GM18868 (cell line): ENCODE data around the gene LCP2.

Experiments used
- ATAC-seq: cut with Tn5 transposase; IDR thresholded peaks from one replicate; pipeline ENCODE4 v1.9.1; 2021; ENCODE audit warnings: mild to moderate bottlenecking, moderate library complexity; ENCODE audit not compliant: unreplicated experiment

The LCP2 gene

GRCh38 chr5:170276140-170276539, 21.4 kb downstream of the LCP2 start:
- no peak for ATAC-seq

DNA sequence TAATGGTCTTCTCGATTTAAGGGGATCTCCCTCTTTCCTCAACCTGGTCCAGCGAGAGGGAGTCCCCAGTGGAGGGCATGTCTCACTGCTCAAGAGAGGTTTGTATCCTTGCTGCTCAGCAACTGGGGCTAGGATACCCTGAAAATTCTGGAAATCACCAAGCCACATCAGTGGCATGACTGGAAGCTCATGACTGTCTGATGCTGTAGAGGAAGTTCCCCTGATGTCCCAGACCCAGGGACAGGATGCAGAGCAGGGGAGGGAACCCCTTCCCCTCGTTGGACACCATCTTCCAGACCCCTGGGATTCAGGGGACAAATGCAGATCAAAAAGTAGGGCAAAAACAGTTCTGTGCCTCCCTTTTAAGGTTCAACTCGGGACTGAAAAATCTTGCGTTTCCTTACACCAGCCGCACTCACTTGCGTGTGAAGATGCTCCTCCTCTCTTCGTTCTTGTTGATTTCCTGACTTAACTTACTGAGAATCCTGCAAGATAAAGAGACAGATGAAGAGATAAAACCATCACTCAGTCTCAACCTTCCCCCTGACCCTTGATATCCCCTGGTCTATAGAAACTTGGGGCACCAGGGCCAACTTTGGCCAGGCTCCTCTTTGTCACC, 22.1 kb downstream of the LCP2 start:
- ATAC-seq = no peak

GRCh38 chr5:170273968-170274710, 23.4 kb downstream of the LCP2 start:
- no peak for ATAC-seq

DNA sequence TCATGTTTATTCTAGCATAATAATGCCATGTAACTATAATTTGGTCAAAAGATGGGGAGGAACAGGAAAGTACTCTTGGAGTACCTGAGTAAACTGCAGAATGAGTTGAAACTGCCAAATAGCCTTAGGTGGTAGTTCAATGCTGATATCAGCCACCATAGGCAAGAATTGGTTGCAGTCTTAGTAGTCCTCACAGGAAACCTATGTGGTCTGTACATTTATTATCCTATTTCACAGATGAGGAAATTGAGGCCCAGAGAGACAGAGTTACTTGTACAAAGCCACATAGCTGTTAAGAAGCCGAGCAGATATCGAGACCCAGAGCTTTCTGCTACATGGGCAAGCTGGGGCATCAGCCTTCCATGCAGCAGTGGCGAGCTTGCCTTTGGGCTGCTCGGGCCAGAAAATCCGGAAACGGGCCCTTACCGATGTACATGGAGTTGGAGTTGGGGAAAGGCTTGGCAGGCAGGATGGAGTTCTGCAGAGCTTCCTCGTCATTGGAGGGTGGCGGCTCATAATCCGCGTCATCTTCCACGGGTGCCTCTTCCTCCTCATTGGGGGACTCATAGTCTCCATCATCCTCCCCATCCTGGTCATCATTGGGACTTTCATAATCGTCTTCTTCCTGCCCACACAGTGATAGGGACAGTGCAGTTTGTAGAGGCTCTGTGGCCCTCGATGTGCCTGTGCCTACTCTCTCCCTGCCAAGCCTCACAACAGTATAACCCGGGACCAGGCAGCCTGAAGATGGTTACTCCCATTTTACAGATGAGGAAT, 27.1 kb downstream of the LCP2 start:
- no peak for ATAC-seq

- ATAC-seq = no peak
These were observed 28.0 kb downstream of the LCP2 start for GRCh38 chr5:170269579-170269978.

DNA sequence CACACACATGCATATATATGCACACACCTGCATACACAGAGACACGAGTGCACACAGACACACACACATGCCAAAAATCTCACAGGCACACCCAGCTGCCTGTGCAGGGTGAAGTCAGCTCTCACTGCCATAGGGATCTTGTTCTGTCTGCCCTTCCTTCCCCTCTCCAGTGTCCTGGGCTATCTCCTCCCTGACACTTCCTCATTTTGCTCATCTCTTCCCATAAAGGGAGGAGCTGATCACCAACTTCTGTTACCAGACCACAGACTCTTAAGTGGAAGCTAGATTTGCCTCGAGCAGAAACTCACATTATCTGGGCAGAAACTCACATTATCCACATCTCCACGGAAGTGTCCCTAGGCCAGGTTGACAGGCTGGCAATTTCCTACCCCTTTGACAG, 28.7 kb downstream of the LCP2 start:
- no peak for ATAC-seq

GRCh38 chr5:170268153-170268689, 29.4 kb downstream of the LCP2 start:
- ATAC-seq = no peak

DNA sequence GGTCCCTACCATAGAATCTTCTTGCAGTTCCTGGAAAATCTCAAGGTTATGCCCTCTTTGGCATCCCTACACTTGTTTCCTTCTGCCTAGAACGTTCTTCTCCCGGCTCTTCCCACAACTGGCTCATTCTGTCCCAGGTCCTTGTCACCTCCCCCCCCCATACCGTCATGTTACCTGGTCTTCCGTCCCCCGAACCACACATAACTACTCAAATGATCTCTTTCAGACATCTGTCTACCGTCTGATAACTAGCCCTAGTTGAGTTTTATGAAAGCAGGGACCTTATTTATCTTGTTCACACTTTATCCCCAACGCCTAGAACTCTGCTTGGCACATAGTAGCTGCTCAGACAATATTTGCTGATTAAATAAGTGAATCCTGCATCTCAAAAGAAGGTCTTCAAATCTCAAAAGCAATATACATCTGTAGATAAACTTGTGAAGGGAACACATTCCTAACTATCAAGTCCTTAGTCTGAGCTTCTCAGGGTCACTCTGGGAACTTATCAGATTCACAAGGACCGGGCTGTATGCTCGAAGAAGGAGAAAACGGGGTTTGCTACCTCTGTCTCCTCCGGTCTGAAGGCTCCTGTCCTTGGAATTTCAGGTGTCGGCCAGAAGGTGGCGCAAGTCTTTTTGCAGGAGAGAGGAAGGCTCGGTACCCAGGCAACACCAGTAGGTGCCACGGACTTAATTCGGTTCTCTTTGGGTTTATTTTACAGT, 30.0 kb downstream of the LCP2 start:
- ATAC-seq = peak; percentile 95

- ATAC-seq = no peak
These were observed 30.8 kb downstream of the LCP2 start for GRCh38 chr5:170266570-170267381.

DNA sequence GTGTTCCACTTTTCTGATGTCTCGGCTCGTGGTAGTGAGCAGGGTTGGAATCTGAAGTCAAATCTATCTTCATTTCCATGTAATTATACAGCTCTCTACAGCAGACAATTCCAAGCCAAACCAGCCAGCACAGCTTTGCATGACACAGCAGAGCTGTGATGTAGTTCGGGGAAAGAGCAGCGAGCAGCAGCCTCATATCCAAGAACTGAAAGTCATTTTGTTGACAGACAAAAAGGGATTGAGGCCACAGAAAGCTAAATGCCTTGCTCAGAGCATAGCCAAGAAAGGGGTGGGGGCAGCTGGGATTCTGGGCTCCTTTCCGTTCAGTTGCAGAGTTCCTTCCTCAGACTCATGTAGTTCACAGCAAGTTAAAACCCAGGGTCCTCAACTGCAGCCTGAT, 32.1 kb downstream of the LCP2 start:
- no peak for ATAC-seq

DNA sequence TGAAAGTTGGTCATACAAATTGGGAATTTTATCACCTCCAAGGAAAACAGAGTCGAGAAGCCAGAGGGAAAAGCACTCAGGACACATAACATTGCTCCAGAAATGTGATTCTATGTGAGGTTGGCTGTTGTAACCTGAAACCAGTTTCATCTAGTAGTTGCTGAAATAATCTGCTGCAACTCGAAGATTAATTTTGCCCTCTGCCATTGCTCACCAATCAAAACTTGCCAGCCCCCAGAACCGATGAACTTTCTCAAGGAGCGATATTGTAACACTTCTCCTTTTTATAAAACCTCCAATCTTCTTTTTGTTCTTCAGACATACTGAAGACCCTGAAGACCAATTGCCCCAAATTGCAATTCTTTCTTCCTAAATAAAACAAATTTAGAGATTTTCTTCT, 33.7 kb downstream of the LCP2 start:
- no peak for ATAC-seq

DNA sequence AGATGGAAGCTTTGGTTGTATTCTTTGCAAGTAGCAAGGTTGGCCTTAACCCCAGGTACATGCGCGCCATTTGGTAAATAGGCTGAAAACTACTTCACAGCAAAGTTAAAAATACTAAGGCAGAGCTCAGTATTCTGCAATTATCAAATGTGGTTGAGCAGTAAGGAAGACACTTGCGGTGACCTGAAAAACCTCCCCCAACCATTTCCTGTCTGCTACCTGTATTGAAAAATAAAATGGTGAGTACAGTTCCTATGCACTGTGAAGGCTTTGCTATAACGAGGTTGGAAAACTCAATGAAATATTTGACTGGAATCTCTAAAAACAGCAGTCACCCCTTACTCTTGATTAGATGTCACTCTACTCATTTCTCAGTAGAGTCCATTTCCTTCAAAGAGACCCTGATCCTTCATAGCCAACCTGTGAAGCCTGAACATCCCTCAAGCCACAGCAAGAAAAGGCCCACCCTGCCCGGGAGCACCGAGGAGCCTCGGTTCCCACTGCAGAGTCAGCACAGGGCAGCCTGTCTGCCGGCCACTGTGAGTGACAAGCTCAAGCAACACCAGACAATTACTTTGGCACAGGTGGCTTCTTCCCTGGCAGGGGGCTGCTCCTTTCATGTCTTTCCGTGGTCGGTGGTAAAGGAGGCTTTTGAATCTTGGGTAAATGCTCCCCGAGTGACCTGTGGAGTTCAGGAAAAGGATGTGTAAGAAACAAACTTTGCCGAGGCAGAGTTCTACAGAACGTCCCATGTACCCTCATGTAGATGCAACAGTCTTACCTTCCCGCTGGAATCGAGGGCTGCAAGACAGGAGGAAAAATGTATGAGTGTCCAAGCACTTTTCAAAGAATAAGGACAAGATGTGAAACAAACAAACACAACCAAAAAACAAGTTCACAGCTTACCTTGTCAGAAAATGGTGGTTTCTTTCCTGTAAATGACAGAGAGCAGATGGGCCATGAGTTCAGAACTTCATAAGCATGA, 35.2 kb downstream of the LCP2 start:
- ATAC-seq = no peak

GRCh38 chr5:170261528-170262043, 36.0 kb downstream of the LCP2 start:
- no peak for ATAC-seq

GRCh38 chr5:170257370-170257769, 40.2 kb downstream of the LCP2 start:
- no peak for ATAC-seq

GRCh38 chr5:170256571-170256970, 41.0 kb downstream of the LCP2 start:
- no peak for ATAC-seq

- peak; percentile 98 for ATAC-seq
These were observed 43.5 kb downstream of the LCP2 start for GRCh38 chr5:170254056-170254455.

DNA sequence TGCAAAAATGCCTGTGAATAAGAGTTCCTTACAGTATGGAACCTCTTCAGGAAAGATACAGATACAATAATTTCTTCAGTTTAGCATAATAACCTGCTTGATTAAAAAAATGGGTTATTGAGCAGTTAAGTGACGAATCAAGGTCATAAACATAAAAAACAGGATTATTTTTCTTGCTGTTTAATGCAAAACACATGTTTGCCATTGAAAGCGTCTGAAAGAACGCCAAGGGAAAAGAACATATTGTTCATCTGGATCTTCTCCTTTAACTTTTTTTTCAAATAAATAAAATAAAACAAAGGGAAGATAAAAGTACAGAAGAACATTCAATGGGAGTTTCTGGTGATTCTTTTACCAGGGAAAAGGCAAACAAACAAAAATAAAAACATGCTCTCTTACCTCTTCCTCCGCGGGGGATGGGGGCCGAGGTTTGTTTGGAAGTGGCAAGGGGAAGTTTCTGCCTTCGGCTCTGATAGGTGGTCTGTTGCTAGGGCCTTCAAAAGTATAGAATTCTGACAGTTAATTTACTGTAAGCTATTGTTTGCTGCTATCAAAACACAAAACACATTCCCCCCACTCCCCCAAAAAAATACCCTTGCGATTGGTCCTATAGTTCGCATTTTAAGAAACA, 44.7 kb downstream of the LCP2 start:
- no peak for ATAC-seq

DNA sequence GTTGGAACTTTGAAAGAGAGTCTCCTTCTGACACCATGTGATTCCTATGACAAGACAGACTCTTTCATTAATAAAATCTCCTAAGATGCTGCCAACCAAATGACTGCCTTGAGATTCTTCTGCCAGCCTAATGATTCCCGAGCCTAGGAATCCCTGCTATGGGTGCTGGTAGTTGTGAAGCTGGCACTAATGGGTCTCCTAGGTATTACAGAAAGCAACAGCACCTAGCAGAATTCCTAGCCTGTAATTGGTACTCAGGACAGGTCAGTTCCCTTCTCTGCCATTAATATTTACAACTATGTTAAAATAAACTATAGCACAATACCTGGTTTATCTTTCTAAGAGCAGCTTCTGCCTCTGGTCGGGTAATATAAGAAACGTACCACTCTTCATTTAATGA, 45.5 kb downstream of the LCP2 start:
- ATAC-seq = no peak
